Liver (tissue), 9 donors: ENCODE data around the gene CNOT10. TPM values are rescaled to one million over a fixed set of nuclear protein-coding genes. Genes with fewer than 3 reads are reported as not detected.

Experiments used
- DNase-seq: peaks from one replicate; pipeline ENCODE4 v3.0.0-alpha.2; 2017; ENCODE audit warnings: low spot score
- H3K27ac ChIP-seq, 2 donors: one replicate each; pipeline ENCODE4 v1.7.0; 2013; ENCODE audit warnings: inconsistent platforms in 2 of 2, low read length in 2 of 2, control low read depth in 1 of 2, low read depth in 1 of 2, mild to moderate bottlenecking in 1 of 2
- H3K27me3 ChIP-seq, 4 donors: one replicate each; pipeline versions ENCODE4 v1.6.1 to v1.7.0; 2013; ENCODE audit warnings: low read length in 3 of 4, inconsistent platforms in 1 of 4, mild to moderate bottlenecking in 1 of 4, moderate library complexity in 1 of 4; ENCODE audit not compliant: control insufficient read depth in 4 of 4, insufficient read depth in 4 of 4
- H3K36me3 ChIP-seq, 4 donors: one replicate each; pipeline versions ENCODE4 v1.6.1 to v1.7.0; 2013; ENCODE audit warnings: low read length in 3 of 4, mild to moderate bottlenecking in 3 of 4, low read depth in 1 of 4, moderate library complexity in 1 of 4; ENCODE audit not compliant: control insufficient read depth in 4 of 4, insufficient read depth in 3 of 4
- H3K4me1 ChIP-seq, 4 donors: one replicate each; pipeline versions ENCODE4 v1.6.1 to v1.7.0; 2013; ENCODE audit warnings: low read length in 3 of 4, mild to moderate bottlenecking in 3 of 4, moderate library complexity in 1 of 4; ENCODE audit not compliant: control insufficient read depth in 4 of 4, insufficient read depth in 4 of 4
- H3K4me3 ChIP-seq, 3 donors: one replicate each; pipeline versions ENCODE4 v1.6.1 to v1.7.0; 2013; ENCODE audit warnings: low read length in 3 of 3, control low read depth in 1 of 3, low read depth in 1 of 3, mild to moderate bottlenecking in 1 of 3
- H3K9ac ChIP-seq, 2 donors: one replicate each; pipeline ENCODE4 v1.7.0; 2013; ENCODE audit warnings: low read length in 2 of 2, mild to moderate bottlenecking in 2 of 2, moderate library complexity in 2 of 2, control low read depth in 1 of 2, low read depth in 1 of 2
- H3K9me3 ChIP-seq, 4 donors: one replicate each; pipeline versions ENCODE4 v1.6.1 to v1.7.0; 2013; ENCODE audit warnings: low read length in 3 of 4; ENCODE audit not compliant: control insufficient read depth in 4 of 4
- ATF3 ChIP-seq: IDR thresholded peaks from 2 replicates; pipeline ENCODE4 v1.6.1; 2016; ENCODE audit warnings: antibody characterized with exemption
- EGR1 ChIP-seq, 2 donors: IDR thresholded peaks; 2 replicates each; pipeline ENCODE4 v1.6.1; 2016 to 2018; ENCODE audit warnings: antibody characterized with exemption in 2 of 2, low read depth in 2 of 2
- FOXA1 ChIP-seq: IDR thresholded peaks from 2 replicates; pipeline ENCODE4 v1.6.1; 2016; ENCODE audit warnings: antibody characterized with exemption
- GABPA ChIP-seq, 2 donors: IDR thresholded peaks in 1 of 2; conservative IDR thresholded peaks in 1 of 2; 2 replicates each; pipeline ENCODE4 v1.6.1; 2016; ENCODE audit warnings: antibody characterized with exemption in 2 of 2, mild to moderate bottlenecking in 1 of 2, moderate library complexity in 1 of 2
- HNF4A ChIP-seq, 2 donors: conservative IDR thresholded peaks; 2 replicates each; pipeline ENCODE4 v1.6.1; 2016; ENCODE audit warnings: antibody characterized with exemption in 2 of 2, mild to moderate bottlenecking in 2 of 2
- HNF4G ChIP-seq: IDR thresholded peaks from 2 replicates; pipeline ENCODE4 v1.6.1; 2016; ENCODE audit warnings: antibody characterized with exemption
- JUND ChIP-seq, 2 donors: IDR thresholded peaks; 2 replicates each; pipeline ENCODE4 v1.6.1; 2016; ENCODE audit warnings: antibody characterized with exemption in 2 of 2
- MAX ChIP-seq: IDR thresholded peaks from 2 replicates; pipeline ENCODE4 v1.6.1; 2016; ENCODE audit warnings: antibody characterized with exemption
- NR2F2 ChIP-seq: IDR thresholded peaks from 2 replicates; pipeline ENCODE4 v1.6.1; 2016; ENCODE audit warnings: antibody characterized with exemption
- RAD21 ChIP-seq, 2 donors: IDR thresholded peaks; 2 replicates each; pipeline ENCODE4 v1.6.1; 2016; ENCODE audit warnings: antibody characterized with exemption in 2 of 2, mild to moderate bottlenecking in 2 of 2
- REST ChIP-seq: IDR thresholded peaks from 2 replicates; pipeline ENCODE4 v1.6.1; 2016; ENCODE audit warnings: antibody characterized with exemption, mild to moderate bottlenecking
- RXRA ChIP-seq, 2 donors: IDR thresholded peaks; 2 replicates each; pipeline ENCODE4 v1.6.1; 2017 to 2018; ENCODE audit warnings: antibody characterized with exemption in 2 of 2, mild to moderate bottlenecking in 1 of 2
- SP1 ChIP-seq: IDR thresholded peaks from 2 replicates; pipeline ENCODE4 v1.6.1; 2018; ENCODE audit warnings: antibody characterized with exemption, mild to moderate bottlenecking
- YY1 ChIP-seq: IDR thresholded peaks from 2 replicates; pipeline ENCODE4 v1.6.1; 2016; ENCODE audit warnings: antibody characterized with exemption, mild to moderate bottlenecking
- ZBTB33 ChIP-seq: IDR thresholded peaks from 2 replicates; pipeline ENCODE4 v1.6.1; 2016; ENCODE audit warnings: antibody characterized with exemption
- WGBS: extraction: QIAGEN DNeasy Blood & Tissue Kit; methylation state at CpG from one replicate; pipeline ENCODE4 v1.1.7; 2013; 5-methylcytosine and 5-hydroxymethylcytosine counted together
- polyA plus RNA-seq, 2 donors: library from polyadenylated mRNA; stranded (reverse) in 1 of 2; unstranded in 1 of 2; fragments of 200-250 nt in 1 of 2; fragments of >200 nt in 1 of 2; fragmentation: Nextera tagmentation in 1 of 2; extraction: Ambion mirVana in 1 of 2; gene quantifications; one replicate each; pipeline versions ENCODE4 v1.2.1 to v1.2.3, GENCODE V29; 2013 to 2015
- total RNA-seq, 2 donors: library from RNA; depleted of rRNA; stranded (reverse); fragments of >200 nt; gene quantifications; one replicate each; pipeline ENCODE4 v1.2.3, GENCODE V29; 2014
- donor health status: healthy.
- donor health status: healthy.
- donor health status: healthy.
- donor health status: healthy.
- donor health status: healthy.

Gene CNOT10
- total and polyA plus RNA-seq, 4 donors = 6.7 to 19.6 (median 11.1) TPM

- Histone ChIP-seq H3K27me3 (no peaks in the 10 kb centered on the region), H3K36me3 (no peaks in the 10 kb centered on the region), H3K4me1 (no peaks in the 10 kb centered on the region), H3K9ac (no peak overlapping the region), H3K4me3 (no peak overlapping the region), H3K27ac (no peak overlapping the region), H3K9me3 (no peaks in the 10 kb centered on the region)
- no peak for TF ChIP-seq HNF4A (conservative IDR thresholded peaks at IDR 0.05)
- no peak for TF ChIP-seq ATF3
- TF ChIP-seq FOXA1 = no peak
- TF ChIP-seq SP1 = no peak
- TF ChIP-seq EGR1 (IDR thresholded peaks at IDR 0.05; ENCODE audit: low read depth in 2 of 2) = no peak
- no peak for TF ChIP-seq NR2F2
- no peak for TF ChIP-seq YY1
- TF ChIP-seq HNF4G = no peak
- no peak for TF ChIP-seq REST
- TF ChIP-seq JUND (IDR thresholded peaks at IDR 0.05) = no peak
- no peak for TF ChIP-seq RAD21 (IDR thresholded peaks at IDR 0.05)
- no peak for TF ChIP-seq MAX
- no peak for TF ChIP-seq GABPA (IDR thresholded peaks at IDR 0.05 in 1 of 2, conservative IDR thresholded peaks at IDR 0.05 in 1 of 2)
- no peak for TF ChIP-seq ZBTB33
- DNase-seq = no peak
- WGBS = 92% methylated on average over 2 of the region's 2 CpGs
These were observed 9.8 kb upstream of the CNOT10 start for GRCh38 chr3:32675164-32675563.

GRCh38 chr3:32675650-32676049 lies 9.3 kb upstream of the CNOT10 start:
- Histone ChIP-seq H3K9me3 (no peaks in the 10 kb centered on the region), H3K36me3 (no peaks in the 10 kb centered on the region), H3K4me1 (no peaks in the 10 kb centered on the region), H3K27ac (no peak overlapping the region), H3K4me3 (no peak overlapping the region), H3K9ac (no peak overlapping the region), H3K27me3 (no peaks in the 10 kb centered on the region)
- no peak for DNase-seq
- 45% methylated on average over 1 of the region's 1 CpG for WGBS
- no peak for TF ChIP-seq RXRA (IDR thresholded peaks at IDR 0.05)
